Panc1 (cell line): Measurements from ENCODE around the gene RFTN1. TPM values are rescaled to one million over a fixed set of nuclear protein-coding genes. Genes with fewer than 3 reads are reported as not detected.
A peak's percentile ranks its signal among the peaks of the same experiment; 100 is the strongest.

ENCODE experiments used
- ATAC-seq: fragments of 200-7000 bp; cut with Tn5 transposase; 2 replicates; pipeline ENCODE4 v1.9.1; 2020; ENCODE audit warnings: mild to moderate bottlenecking, moderate library complexity
- BruUV-seq: library from RNA; stranded (reverse); fragments of 400-500 nt; replicated peaks from 2 replicates; lab custom pipeline; 2021; lab: Mats Ljungman, UMichigan
- CTCF ChIA-PET: fragments of 300-600 bp; sonication (Branson Sonifier 250); formaldehyde crosslinking; loops from one replicate; lab custom pipeline; 2022; ENCODE audit warnings: antibody characterized with exemption; lab: Charles Lee
- POLR2A ChIA-PET: fragments of 300-600 bp; sonication (Branson Sonifier 250); formaldehyde crosslinking; loops from one replicate; lab custom pipeline; 2022; ENCODE audit warnings: antibody characterized with exemption; lab: Charles Lee
- DNase-seq: peaks from one replicate; pipeline ENCODE4 v3.0.0-alpha.2; 2010; ENCODE audit warnings: low read depth, low spot score
- H3K27ac ChIP-seq: 2 replicates; pipeline ENCODE4 v1.5.1; 2011; ENCODE audit warnings: mild to moderate bottlenecking, low read length, inconsistent platforms
- H3K27me3 ChIP-seq: fragments of 200-500 bp; sonication (Bioruptor generic); 2 replicates; pipeline ENCODE4 v1.6.0; 2014; ENCODE audit warnings: low read length, inconsistent platforms; ENCODE audit not compliant: control insufficient read depth, insufficient read depth
- H3K36me3 ChIP-seq: fragments of 200-500 bp; sonication (Bioruptor generic); 2 replicates; pipeline ENCODE4 v1.5.1; 2014; ENCODE audit warnings: inconsistent platforms, mild to moderate bottlenecking, low read length, moderate library complexity; ENCODE audit not compliant: control insufficient read depth, insufficient read depth
- H3K4me1 ChIP-seq: 2 replicates; pipeline ENCODE4 v1.5.1; 2011; ENCODE audit warnings: inconsistent platforms, mild to moderate bottlenecking, low read length, moderate library complexity; ENCODE audit not compliant: control insufficient read depth, insufficient read depth
- H3K4me3 ChIP-seq, 2 experiments: 2 replicates each; pipeline ENCODE4 v1.5.1; 2011 to 2012; ENCODE audit warnings: low read depth in 2 of 2, low read length in 2 of 2, mild to moderate bottlenecking in 2 of 2, inconsistent platforms in 1 of 2, moderate library complexity in 1 of 2
- H3K9me3 ChIP-seq: fragments of 200-500 bp; sonication (Bioruptor generic); 2 replicates; pipeline ENCODE4 v1.5.1; 2014; ENCODE audit warnings: low read depth, mild to moderate bottlenecking, inconsistent platforms, low read length, moderate library complexity; ENCODE audit not compliant: control insufficient read depth, insufficient read depth
- POLR2AphosphoS5 ChIP-seq: IDR thresholded peaks from 2 replicates; pipeline ENCODE4 v1.6.1; 2012; ENCODE audit warnings: mild to moderate bottlenecking, low read depth, low read length, moderate library complexity
- SIN3A ChIP-seq: IDR thresholded peaks from 2 replicates; pipeline ENCODE4 v1.6.1; 2012; ENCODE audit warnings: low read depth, mild to moderate bottlenecking, low read length, moderate library complexity, borderline replicate concordance; ENCODE audit not compliant: insufficient read depth
- TCF7L2 ChIP-seq: IDR thresholded peaks from 2 replicates; pipeline ENCODE4 v1.6.1; 2011; ENCODE audit warnings: mild to moderate bottlenecking, low read depth, low read length, inconsistent platforms
- in situ Hi-C: cut with HindIII; loops from 2 replicates; pipeline ENCODE4 v1.10.0; 2016; ENCODE audit warnings: low sequenced_read_pairs, low pct_unique_long_range_greater_than_20kb
- intact Hi-C: fragments of 100-400 bp; cut with micrococcal nuclease; formaldehyde crosslinking; loops from one replicate; pipeline ENCODE4 v1.10.0; 2022; ENCODE audit not compliant: unreplicated experiment
- total RNA-seq: library from RNA; stranded (reverse); gene quantifications from one replicate; pipeline ENCODE4 v1.2.1, GENCODE V29; 2021; ENCODE audit not compliant: unreplicated experiment
- TF ChIP-seq, protein P1 (sequence below): fragments of 450-650 bp; IDR thresholded peaks from 2 replicates; pipeline ENCODE4 v1.5.1; 2017; ENCODE audit warnings: mild to moderate bottlenecking
- TF ChIP-seq, protein P2 (sequence below), 2 experiments: IDR thresholded peaks; 2 replicates each; pipeline ENCODE4 v1.6.1; 2011 to 2012; ENCODE audit warnings: low read depth in 2 of 2, control low read depth in 1 of 2, low read length in 1 of 2, mild to moderate bottlenecking in 1 of 2, moderate library complexity in 1 of 2; ENCODE audit not compliant: insufficient read depth in 1 of 2

The RFTN1 gene
- total RNA-seq, 1 experiment from 2014 or later, result 0.90 TPM

DNA sequence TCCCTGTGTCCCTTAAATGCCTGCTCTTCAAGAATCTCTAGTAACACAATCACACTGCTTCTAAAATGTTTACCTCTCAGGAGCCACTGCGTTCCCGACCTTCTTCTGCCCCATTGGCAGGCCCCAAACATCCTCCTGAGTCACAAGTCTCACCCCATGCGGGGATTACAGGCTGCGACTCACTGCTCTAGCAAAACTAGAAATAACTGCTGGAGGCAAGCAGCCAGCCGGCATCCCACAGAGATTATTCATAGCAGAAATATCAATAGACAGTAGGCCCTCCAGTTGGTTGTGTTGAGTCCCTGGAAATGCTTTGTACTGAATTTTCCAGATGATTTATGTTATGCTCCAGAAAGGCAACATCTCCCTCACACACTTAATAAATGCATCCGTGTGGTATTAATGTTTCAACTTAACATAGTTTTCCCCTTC, 64.8 kb downstream of the RFTN1 start:
- ChIA-PET CTCF (no interaction called here), POLR2A (no interaction called here)
- Histone ChIP-seq H3K27ac (no peak overlapping the region), H3K27me3 (no peaks in the 10 kb centered on the region), H3K4me3 (no peak overlapping the region), H3K9me3 (no peaks in the 10 kb centered on the region), H3K36me3 (no peaks in the 10 kb centered on the region), H3K4me1 (no peaks in the 10 kb centered on the region)
- BruUV-seq, result no TSS peak
- peak; percentile 78 for ATAC-seq
- TF ChIP-seq SIN3A, result no peak
- TF ChIP-seq, protein P1, sequence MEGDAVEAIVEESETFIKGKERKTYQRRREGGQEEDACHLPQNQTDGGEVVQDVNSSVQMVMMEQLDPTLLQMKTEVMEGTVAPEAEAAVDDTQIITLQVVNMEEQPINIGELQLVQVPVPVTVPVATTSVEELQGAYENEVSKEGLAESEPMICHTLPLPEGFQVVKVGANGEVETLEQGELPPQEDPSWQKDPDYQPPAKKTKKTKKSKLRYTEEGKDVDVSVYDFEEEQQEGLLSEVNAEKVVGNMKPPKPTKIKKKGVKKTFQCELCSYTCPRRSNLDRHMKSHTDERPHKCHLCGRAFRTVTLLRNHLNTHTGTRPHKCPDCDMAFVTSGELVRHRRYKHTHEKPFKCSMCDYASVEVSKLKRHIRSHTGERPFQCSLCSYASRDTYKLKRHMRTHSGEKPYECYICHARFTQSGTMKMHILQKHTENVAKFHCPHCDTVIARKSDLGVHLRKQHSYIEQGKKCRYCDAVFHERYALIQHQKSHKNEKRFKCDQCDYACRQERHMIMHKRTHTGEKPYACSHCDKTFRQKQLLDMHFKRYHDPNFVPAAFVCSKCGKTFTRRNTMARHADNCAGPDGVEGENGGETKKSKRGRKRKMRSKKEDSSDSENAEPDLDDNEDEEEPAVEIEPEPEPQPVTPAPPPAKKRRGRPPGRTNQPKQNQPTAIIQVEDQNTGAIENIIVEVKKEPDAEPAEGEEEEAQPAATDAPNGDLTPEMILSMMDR, result no peak
- no peak for TF ChIP-seq POLR2AphosphoS5
- TF ChIP-seq, protein P2, sequence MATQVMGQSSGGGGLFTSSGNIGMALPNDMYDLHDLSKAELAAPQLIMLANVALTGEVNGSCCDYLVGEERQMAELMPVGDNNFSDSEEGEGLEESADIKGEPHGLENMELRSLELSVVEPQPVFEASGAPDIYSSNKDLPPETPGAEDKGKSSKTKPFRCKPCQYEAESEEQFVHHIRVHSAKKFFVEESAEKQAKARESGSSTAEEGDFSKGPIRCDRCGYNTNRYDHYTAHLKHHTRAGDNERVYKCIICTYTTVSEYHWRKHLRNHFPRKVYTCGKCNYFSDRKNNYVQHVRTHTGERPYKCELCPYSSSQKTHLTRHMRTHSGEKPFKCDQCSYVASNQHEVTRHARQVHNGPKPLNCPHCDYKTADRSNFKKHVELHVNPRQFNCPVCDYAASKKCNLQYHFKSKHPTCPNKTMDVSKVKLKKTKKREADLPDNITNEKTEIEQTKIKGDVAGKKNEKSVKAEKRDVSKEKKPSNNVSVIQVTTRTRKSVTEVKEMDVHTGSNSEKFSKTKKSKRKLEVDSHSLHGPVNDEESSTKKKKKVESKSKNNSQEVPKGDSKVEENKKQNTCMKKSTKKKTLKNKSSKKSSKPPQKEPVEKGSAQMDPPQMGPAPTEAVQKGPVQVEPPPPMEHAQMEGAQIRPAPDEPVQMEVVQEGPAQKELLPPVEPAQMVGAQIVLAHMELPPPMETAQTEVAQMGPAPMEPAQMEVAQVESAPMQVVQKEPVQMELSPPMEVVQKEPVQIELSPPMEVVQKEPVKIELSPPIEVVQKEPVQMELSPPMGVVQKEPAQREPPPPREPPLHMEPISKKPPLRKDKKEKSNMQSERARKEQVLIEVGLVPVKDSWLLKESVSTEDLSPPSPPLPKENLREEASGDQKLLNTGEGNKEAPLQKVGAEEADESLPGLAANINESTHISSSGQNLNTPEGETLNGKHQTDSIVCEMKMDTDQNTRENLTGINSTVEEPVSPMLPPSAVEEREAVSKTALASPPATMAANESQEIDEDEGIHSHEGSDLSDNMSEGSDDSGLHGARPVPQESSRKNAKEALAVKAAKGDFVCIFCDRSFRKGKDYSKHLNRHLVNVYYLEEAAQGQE (IDR thresholded peaks at IDR 0.05; ENCODE audit: insufficient read depth in 1 of 2, low read depth in 2 of 2, low read length in 1 of 2), result no peak
- no peak for TF ChIP-seq TCF7L2
- DNase-seq, result no peak
- in situ Hi-C loops, result no loop called here
- intact Hi-C loops, result no loop called here

DNA sequence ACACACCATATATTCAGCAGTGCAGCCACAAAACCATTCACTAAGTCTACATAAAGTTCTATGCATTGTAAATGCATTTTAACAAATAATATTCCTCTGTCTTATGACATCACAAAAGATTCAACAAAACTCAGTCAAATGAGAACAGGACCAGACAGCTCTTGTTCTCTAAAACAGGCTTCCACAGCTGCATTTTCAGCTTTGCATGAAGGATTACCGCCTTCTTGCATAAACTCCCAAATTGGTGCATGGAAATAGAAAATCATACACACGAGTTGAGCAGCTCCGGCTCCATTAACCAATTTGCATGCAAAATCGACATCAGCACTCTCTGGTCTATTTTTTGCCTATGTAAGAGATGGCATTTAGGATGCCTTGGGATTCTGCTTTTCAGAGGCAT, 66.4 kb downstream of the RFTN1 start:
- CTCF ChIA-PET, result no interaction called here
- ATAC-seq, result no peak
- H3K27ac ChIP-seq, result no peak overlapping the region

More for the DNA sequence above, 66.4 kb downstream of the RFTN1 start:
- Histone ChIP-seq H3K9me3 (no peaks in the 10 kb centered on the region), H3K36me3 (no peaks in the 10 kb centered on the region), H3K4me3 (no peak overlapping the region), H3K27me3 (no peaks in the 10 kb centered on the region), H3K4me1 (no peaks in the 10 kb centered on the region)
- intact Hi-C loops, result no loop called here
- DNase-seq, result no peak
- POLR2A ChIA-PET, result no interaction called here
- BruUV-seq, result no TSS peak
- in situ Hi-C loops, result no loop called here
- TF ChIP-seq TCF7L2, result no peak
- no peak for TF ChIP-seq POLR2AphosphoS5
- TF ChIP-seq SIN3A, result no peak
- TF ChIP-seq, protein P1, result no peak
- TF ChIP-seq, protein P2 (IDR thresholded peaks at IDR 0.05; ENCODE audit: insufficient read depth in 1 of 2, low read depth in 2 of 2, low read length in 1 of 2), result no peak
